Measurements from ENCODE around the gene CSNK1A1L.

CSNK1A1L gene

DNA sequence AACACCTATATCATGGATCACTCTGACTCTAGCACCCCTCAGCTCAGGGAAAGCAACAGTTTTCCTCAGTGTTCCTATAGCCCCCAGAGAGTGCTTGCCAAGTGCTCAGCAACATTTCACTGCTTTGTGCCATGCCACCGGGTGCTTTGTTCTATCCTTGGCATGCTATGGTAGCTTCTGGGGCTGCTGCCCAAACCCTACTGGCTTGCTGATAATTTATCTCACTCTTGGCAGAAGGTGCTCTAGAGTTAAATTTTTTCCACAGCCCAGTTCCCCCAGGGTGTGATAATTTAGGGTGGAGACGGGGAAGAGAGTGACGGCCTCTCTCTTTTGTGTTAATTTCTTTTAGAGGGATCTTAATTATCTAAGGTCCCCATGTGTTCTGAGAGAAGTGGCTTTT is 12.6 kb upstream of the CSNK1A1L start:
- Histone ChIP-seq H3K27ac (no peak overlapping the region), H3K27me3 (ENCODE audit: insufficient read depth, low read depth, severe bottlenecking) (no peaks in the 10 kb centered on the region), H3K4me3 (ENCODE audit: low read depth, low read length) (no peak overlapping the region), H3K9me3 (ENCODE audit: severe bottlenecking) (no peaks in the 10 kb centered on the region), H3K36me3 (no peaks in the 10 kb centered on the region)
- DNase-seq, result no peak
- TF ChIP-seq, protein P1, sequence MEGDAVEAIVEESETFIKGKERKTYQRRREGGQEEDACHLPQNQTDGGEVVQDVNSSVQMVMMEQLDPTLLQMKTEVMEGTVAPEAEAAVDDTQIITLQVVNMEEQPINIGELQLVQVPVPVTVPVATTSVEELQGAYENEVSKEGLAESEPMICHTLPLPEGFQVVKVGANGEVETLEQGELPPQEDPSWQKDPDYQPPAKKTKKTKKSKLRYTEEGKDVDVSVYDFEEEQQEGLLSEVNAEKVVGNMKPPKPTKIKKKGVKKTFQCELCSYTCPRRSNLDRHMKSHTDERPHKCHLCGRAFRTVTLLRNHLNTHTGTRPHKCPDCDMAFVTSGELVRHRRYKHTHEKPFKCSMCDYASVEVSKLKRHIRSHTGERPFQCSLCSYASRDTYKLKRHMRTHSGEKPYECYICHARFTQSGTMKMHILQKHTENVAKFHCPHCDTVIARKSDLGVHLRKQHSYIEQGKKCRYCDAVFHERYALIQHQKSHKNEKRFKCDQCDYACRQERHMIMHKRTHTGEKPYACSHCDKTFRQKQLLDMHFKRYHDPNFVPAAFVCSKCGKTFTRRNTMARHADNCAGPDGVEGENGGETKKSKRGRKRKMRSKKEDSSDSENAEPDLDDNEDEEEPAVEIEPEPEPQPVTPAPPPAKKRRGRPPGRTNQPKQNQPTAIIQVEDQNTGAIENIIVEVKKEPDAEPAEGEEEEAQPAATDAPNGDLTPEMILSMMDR (IDR thresholded peaks at IDR 0.05; ENCODE audit: low read depth, low read length), result no peak

DNA sequence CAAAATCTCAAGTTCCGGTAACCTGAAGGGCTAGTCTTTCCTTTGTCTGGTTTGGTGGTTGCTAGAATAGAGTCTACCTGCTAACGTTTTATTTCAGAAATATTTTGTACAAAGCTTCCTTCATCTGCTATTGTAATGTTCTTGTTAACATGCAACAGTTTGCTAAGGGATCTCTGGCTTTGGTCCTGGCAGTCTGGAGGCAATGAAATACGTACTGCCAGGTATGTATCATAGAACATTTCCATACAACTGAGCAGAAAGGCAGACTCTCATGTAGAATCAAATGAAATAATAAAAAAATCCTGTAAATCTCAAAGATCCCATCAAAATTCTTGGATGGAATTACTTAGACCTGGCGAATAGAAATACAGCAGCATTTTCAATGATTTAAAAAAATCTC is 8.8 kb upstream of the CSNK1A1L start:
- Histone ChIP-seq H3K27me3 (ENCODE audit: insufficient read depth, low read depth, severe bottlenecking) (no peaks in the 10 kb centered on the region), H3K27ac (no peak overlapping the region), H3K4me3 (ENCODE audit: low read depth, low read length) (no peak overlapping the region), H3K9me3 (ENCODE audit: severe bottlenecking) (no peaks in the 10 kb centered on the region), H3K36me3 (no peaks in the 10 kb centered on the region)
- TF ChIP-seq, protein P1 (IDR thresholded peaks at IDR 0.05; ENCODE audit: low read depth, low read length), result no peak
- DNase-seq, result no peak

DNA sequence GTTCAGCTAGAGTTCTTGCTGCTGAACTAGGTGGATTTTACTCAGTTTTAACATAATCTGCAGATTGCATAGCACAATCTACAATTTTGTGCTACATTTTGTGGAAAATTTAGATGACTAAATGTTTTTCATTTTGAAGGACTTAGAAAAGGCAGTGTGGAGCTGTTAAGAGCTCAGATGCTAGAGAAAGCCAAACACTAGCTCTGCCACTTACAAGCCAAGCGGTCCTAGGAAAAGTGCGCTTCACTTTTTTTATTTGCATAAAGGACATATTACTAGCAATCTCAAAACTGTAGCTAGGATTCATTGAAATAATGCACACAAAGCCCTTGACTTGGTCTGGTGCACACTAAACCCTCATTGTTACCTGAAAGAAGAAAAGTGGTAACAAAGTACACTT is 8.1 kb upstream of the CSNK1A1L start:
- Histone ChIP-seq H3K27me3 (ENCODE audit: insufficient read depth, low read depth, severe bottlenecking) (no peaks in the 10 kb centered on the region), H3K9me3 (ENCODE audit: severe bottlenecking) (no peaks in the 10 kb centered on the region), H3K4me3 (ENCODE audit: low read depth, low read length) (no peak overlapping the region), H3K27ac (no peak overlapping the region), H3K36me3 (no peaks in the 10 kb centered on the region)
- DNase-seq, result no peak
- TF ChIP-seq, protein P1 (IDR thresholded peaks at IDR 0.05; ENCODE audit: low read depth, low read length), result no peak

DNA sequence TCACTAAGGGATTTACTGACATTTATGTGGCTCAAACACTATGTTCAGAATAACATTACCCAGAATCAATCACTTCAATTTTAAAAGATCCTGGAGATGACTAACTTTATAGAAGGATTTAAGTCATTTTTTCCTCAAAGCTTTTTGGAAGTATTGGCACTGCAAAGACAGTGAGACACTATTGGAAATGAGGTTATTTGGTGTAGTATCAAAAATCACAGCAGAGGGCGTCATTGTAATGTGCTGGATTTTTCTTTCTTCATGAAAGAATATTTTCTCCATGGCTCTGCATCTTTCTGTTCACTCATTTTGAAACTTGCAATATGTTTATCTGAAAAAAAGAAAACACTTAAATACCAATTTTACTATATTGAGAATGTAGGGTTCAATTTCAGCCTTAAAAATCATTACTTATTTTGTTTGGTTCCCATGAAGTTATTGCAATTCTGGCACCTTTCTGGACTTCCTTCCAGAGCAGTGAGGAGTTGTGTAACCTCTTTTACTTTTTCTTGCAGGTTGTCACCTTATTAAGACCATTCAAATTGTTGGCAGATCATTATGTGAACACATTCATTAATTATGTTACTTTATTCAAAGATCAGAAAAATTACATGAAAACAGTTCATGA is 3.7 kb upstream of the CSNK1A1L start:
- Histone ChIP-seq H3K4me3 (ENCODE audit: low read depth, low read length) (no peak overlapping the region), H3K27me3 (ENCODE audit: insufficient read depth, low read depth, severe bottlenecking) (no peaks in the 10 kb centered on the region), H3K27ac (no peak overlapping the region), H3K9me3 (ENCODE audit: severe bottlenecking) (no peaks in the 10 kb centered on the region), H3K36me3 (no peaks in the 10 kb centered on the region)
- no peak for DNase-seq
- TF ChIP-seq, protein P1 (IDR thresholded peaks at IDR 0.05; ENCODE audit: low read depth, low read length), result peak; percentile 30

DNA sequence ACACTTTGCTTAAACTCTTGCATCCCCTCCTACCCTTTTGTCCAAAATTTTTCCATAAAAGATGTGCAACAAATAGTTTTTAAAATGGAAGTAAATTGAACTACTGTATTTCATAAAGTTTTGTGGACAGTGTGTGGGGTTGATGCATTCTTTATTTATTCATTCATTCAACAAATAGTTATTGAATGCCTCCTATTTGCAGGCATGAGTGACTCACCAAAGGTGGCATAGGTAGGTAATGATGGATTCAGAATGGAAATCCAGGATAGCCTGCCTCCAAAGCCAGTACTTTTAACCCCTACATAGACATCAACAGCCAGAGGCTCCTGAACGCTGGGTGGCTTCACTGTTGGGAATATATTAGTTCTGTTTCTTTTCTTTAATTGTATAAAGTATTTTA is 2.4 kb upstream of the CSNK1A1L start:
- H3K27me3 ChIP-seq (ENCODE audit: insufficient read depth, low read depth, severe bottlenecking), result no peaks in the 10 kb centered on the region

More for the DNA sequence above, 2.4 kb upstream of the CSNK1A1L start:
- Histone ChIP-seq H3K36me3 (no peaks in the 10 kb centered on the region), H3K9me3 (ENCODE audit: severe bottlenecking) (no peaks in the 10 kb centered on the region), H3K27ac (no peak overlapping the region), H3K4me3 (ENCODE audit: low read depth, low read length) (no peak overlapping the region)
- TF ChIP-seq, protein P1 (IDR thresholded peaks at IDR 0.05; ENCODE audit: low read depth, low read length), result no peak
- DNase-seq, result no peak

Data from WERI-Rb-1 (cell line).